LNCaP clone FGC (cell line): ENCODE measurements around the gene MAP3K7.

Experiments
- DNase-seq: peaks from one replicate; pipeline ENCODE4 v3.0.0-alpha.2; 2011; ENCODE audit warnings: low read depth
- H3K4me3 ChIP-seq: 2 replicates; pipeline ENCODE4 v1.5.1; 2011; ENCODE audit warnings: mild to moderate bottlenecking, low read depth, low read length, control low read depth
- CTCF ChIP-seq: IDR thresholded peaks from 2 replicates; pipeline ENCODE4 v1.5.1; 2012; ENCODE audit warnings: mild to moderate bottlenecking; ENCODE audit not compliant: control insufficient read depth, insufficient read depth; ENCODE audit errors: extremely low read depth

The MAP3K7 gene

GRCh38 chr6:90596967-90597539 lies 10.2 kb upstream of the MAP3K7 start:
- no peak overlapping the region for H3K4me3 ChIP-seq
- DNase-seq, result no peak
- no peak for TF ChIP-seq CTCF

DNA sequence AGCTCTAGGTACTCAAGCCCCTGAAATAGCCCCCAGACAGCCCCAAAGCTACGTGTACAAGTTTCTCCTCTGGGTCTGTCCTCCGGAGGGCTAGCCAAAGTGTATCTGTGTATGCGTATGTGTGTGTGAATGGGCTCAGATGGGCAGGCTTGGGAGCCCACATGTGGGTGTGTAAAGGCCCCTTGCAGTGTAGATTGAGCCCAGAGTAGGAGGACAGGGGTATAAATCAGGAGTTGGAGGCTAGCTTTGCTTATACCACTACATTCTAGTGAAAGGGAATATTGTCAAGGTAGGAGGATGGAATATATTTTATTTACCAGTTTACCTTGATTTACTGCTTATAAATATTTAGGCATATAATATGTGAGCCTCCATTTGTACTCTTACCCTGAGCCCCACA lies 9.0 kb upstream of the MAP3K7 start:
- DNase-seq, result no peak
- no peak for TF ChIP-seq CTCF
- no peak overlapping the region for H3K4me3 ChIP-seq

DNA sequence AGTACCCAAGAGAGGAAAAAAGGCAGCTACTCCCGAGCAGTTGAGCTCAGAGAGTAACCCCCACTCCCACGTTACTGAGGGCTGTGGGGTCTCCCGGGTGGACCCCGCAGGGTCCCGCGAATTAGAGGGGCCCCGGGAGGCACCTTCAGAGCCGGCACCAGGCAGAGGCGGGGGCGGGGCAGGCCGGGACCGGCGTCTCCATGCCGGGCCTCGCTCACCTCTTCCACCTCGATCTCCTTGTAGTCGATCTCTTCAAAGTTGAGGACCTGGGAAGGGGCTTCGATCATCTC lies 381 bp downstream of the MAP3K7 start:
- no peak for TF ChIP-seq CTCF
- DNase-seq, result no peak
- H3K4me3 ChIP-seq, result peak overlapping the region; percentile 61

DNA sequence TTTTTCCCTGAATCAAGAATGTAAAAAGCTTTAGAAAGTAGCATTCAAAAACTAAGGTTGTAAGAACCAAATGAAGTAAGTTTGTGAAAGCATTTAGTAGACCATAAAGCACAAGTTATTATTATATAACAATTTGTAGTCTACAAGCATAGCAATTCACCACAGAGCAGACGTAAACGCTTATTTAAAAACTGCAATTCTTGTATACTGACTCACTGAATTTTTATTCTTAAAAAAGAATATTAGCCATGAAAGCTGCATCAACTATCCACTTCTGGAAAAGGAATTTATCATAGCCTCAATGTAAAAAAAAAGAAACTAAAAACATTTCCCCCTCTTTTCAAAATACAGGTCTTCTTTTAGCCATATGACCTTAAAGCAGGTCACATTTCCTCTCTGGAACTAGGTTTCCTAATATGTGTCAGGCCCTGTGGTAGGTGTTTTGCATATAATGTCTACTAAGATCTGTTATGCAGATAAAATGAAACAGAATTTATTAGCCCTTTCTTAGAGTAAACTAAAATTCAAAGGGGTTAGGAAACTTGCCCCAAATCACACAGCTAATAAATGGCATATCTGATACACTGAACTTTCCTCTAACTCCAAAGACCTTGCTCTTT lies 2.1 kb downstream of the MAP3K7 start:
- no peak for TF ChIP-seq CTCF
- no peak for DNase-seq
- no peak overlapping the region for H3K4me3 ChIP-seq

DNA sequence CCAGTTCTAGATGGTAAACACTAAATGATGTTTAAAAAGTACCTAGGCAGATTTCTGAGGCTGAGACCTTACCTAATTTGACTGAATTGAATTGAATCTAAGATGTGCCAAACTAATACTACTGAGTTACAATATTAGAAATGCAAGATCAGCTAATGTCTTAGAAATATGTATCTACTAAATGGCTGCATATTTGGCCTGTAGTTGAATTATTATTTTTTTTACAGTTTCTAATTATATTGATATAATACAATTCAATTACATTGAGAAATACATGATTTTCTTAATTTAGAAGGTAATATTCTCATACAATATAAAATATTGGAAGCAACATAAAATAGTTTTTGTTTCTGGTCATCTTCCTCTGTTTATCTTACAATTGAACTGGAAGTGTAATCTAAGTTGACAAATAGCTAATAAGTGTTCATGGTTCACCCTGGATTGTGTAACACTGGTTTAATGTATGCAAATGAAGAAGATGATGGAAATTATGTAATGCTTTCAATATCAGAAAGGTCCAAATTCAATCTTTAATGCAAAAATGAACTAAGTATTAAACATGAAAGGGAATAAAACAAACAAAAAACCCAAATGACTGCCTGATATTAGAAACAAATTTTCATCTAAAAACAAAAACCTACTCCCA lies 2.9 kb downstream of the MAP3K7 start:
- TF ChIP-seq CTCF, result no peak
- DNase-seq, result no peak
- H3K4me3 ChIP-seq, result no peak overlapping the region

DNA sequence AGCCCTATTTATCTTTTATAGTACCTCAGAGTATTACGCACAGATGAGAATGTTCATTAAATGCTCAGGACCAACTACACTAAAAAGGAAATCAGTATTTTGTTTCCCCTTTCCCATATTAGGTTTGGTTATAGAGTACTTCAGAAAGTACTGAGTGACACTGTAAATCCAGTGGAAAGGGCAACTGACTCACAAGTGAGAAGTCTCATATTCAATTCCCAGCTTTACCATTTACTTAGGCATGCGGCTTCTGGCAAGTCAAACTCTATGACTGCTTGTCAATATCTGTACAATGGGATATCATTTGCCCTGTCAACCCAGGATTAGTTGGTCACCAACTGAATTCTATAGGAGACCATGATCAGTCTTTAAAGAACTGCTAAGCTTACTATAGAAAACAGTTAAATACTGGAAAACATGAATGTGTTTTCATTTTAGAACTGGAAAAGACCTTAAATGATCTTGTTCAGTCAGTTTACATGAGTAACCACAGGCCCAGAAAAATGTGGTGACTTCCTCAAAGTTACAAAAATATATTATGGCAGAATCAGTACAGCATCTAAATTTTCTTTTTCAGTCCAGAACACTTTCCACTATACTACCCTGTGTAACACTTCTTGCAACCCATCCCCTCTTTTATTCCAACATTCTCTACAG lies 3.6 kb downstream of the MAP3K7 start:
- no peak overlapping the region for H3K4me3 ChIP-seq
- TF ChIP-seq CTCF, result no peak
- no peak for DNase-seq

DNA sequence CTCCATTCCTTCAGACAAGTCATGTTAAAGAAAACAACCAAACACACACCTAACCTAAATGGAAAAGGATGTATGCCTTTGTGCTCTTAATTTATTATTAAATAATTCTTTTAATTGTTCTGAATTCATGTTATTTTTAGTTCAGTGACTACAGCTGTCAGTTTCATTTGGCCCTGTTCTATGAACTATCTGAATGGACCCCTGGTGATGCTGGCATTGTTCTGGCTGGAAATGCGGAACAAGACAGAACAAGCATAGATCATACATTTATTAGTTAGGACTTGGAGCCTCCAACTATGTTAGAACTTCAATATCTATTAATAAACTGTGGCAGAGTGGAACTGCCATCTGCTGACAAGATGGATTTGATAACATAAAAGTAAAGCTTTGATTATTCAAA lies 5.7 kb downstream of the MAP3K7 start:
- no peak for DNase-seq
- no peak overlapping the region for H3K4me3 ChIP-seq
- no peak for TF ChIP-seq CTCF
